HepG2 (cell line): Measurements from ENCODE around the gene ATP11C. TPM values are rescaled to one million over a fixed set of nuclear protein-coding genes. Genes with fewer than 3 reads are reported as not detected.

Experiments used
- ATAC-seq: fragments of 200-7000 bp; cut with Tn5 transposase; 3 replicates; pipeline ENCODE4 v1.9.1; 2020; ENCODE audit warnings: mild to moderate bottlenecking, moderate library complexity
- BruUV-seq: library from RNA; stranded (reverse); fragments of 400-500 nt; replicated peaks from 2 replicates; lab custom pipeline; 2021; lab: Mats Ljungman, UMichigan
- CTCF ChIA-PET: fragments of 300-600 bp; formaldehyde crosslinking; extraction: SDS; loops from one replicate; lab custom pipeline; 2021; ENCODE audit warnings: low total read pairs, inconsistent platforms, low intra/inter-chr PET ratio; lab: Yijun Ruan, JAX
- POLR2A ChIA-PET: fragments of 350-600 bp; sonication (Branson Sonifier 250); formaldehyde crosslinking; loops from one replicate; lab custom pipeline; 2020; ENCODE audit warnings: antibody characterized with exemption, inconsistent platforms; lab: Yijun Ruan, JAX
- DNase-seq: peaks from one replicate; pipeline ENCODE4 v3.0.0-alpha.2; 2015; ENCODE audit warnings: low spot score
- FAIRE-seq: peaks from 3 replicates; lab custom pipeline; 2011; peaks lifted over from hg19 to GRCh38; lab: Jason Lieb, UNC
- H2AFZ ChIP-seq: one replicate; pipeline ENCODE4 v1.6.1; 2011; ENCODE audit warnings: low read length, inconsistent platforms
- H3K27ac ChIP-seq: fragments of 300-600 bp; 3 replicates; pipeline ENCODE4 v1.8.0; 2011; ENCODE audit warnings: mixed run types, mild to moderate bottlenecking, mixed read lengths, low read length, inconsistent platforms; ENCODE audit not compliant: insufficient read depth; ENCODE audit errors: extremely low read length
- H3K27me3 ChIP-seq, 2 experiments: fragments of 200-600 bp in 1 of 2; 2 replicates in 1 of 2; 3 replicates in 1 of 2; pipeline versions ENCODE4 v1.6.0 to v1.8.0; 2011; ENCODE audit warnings: low read length in 2 of 2, mild to moderate bottlenecking in 2 of 2, moderate library complexity in 2 of 2, inconsistent platforms in 1 of 2; ENCODE audit not compliant: insufficient read depth in 2 of 2, control insufficient read depth in 1 of 2
- H3K36me3 ChIP-seq, 2 experiments: fragments of 200-600 bp in 1 of 2; replicated peaks in 1 of 2; 2 replicates in 1 of 2; 3 replicates in 1 of 2; pipeline versions ENCODE4 v1.5.1 to v1.8.0; 2011; ENCODE audit warnings: low read length in 2 of 2, inconsistent platforms in 1 of 2; ENCODE audit not compliant: insufficient read depth in 2 of 2, control insufficient read depth in 1 of 2
- H3K4me1 ChIP-seq: 2 replicates; pipeline ENCODE4 v1.5.1; 2012; ENCODE audit warnings: low read length, inconsistent platforms; ENCODE audit not compliant: insufficient read depth
- H3K4me2 ChIP-seq: 2 replicates; pipeline ENCODE4 v1.6.0; 2011; ENCODE audit warnings: low read depth, low read length, inconsistent platforms
- H3K4me3 ChIP-seq, 3 experiments: fragments of 200-600 bp in 1 of 3; sonication (generic), shearing (Covaris generic) in 1 of 3; replicated peaks in 1 of 3; 2 replicates each; pipeline ENCODE4 v1.5.1; 2011 to 2016; ENCODE audit warnings: low read length in 3 of 3, inconsistent platforms in 2 of 3, low read depth in 2 of 3, mild to moderate bottlenecking in 2 of 3, control low read depth in 1 of 3, mixed read lengths in 1 of 3; ENCODE audit not compliant: insufficient read depth in 1 of 3
- H3K79me2 ChIP-seq: one replicate; pipeline ENCODE4 v1.6.1; 2011; ENCODE audit warnings: low read length, inconsistent platforms; ENCODE audit not compliant: insufficient read depth
- H3K9ac ChIP-seq: 2 replicates; pipeline ENCODE4 v1.6.0; 2011; ENCODE audit warnings: mild to moderate bottlenecking, low read depth, low read length, inconsistent platforms; ENCODE audit not compliant: insufficient read depth
- H3K9me3 ChIP-seq: 2 replicates; pipeline ENCODE4 v1.5.1; 2012; ENCODE audit warnings: mild to moderate bottlenecking, low read length
- H4K20me1 ChIP-seq: 2 replicates; pipeline ENCODE4 v1.6.0; 2011; ENCODE audit warnings: inconsistent platforms, mild to moderate bottlenecking, low read length, moderate library complexity; ENCODE audit not compliant: insufficient read depth
- CBX1 ChIP-seq: IDR thresholded peaks from one replicate; pipeline ENCODE4 v1.6.1; 2016; ENCODE audit warnings: antibody characterized with exemption, low read depth
- DPF2 ChIP-seq: sonication (generic); formaldehyde crosslinking; IDR thresholded peaks from 2 replicates; pipeline ENCODE4 v1.4.0; 2020; ENCODE audit warnings: mild to moderate bottlenecking, low read depth, missing genetic modification reagents, borderline replicate concordance
- EEA1 ChIP-seq: sonication (generic); formaldehyde crosslinking; IDR thresholded peaks from 2 replicates; pipeline ENCODE4 v1.5.1; 2020; ENCODE audit warnings: mild to moderate bottlenecking, missing genetic modification reagents, borderline replicate concordance
- GTF2F1 ChIP-seq: fragments of 150-350 bp; IDR thresholded peaks from 2 replicates; pipeline ENCODE4 v1.6.1; 2014; ENCODE audit warnings: low read length
- KLF12 ChIP-seq: sonication (generic); formaldehyde crosslinking; IDR thresholded peaks from 2 replicates; pipeline ENCODE4 v1.4.0; 2020; ENCODE audit warnings: missing genetic modification reagents, borderline replicate concordance
- MXI1 ChIP-seq: IDR thresholded peaks from 3 replicates; pipeline ENCODE4 v1.6.1; 2012; ENCODE audit warnings: low read depth, low read length, inconsistent platforms, borderline replicate concordance
- NFYB ChIP-seq: sonication (generic); formaldehyde crosslinking; IDR thresholded peaks from 2 replicates; pipeline ENCODE4 v1.4.0; 2020; ENCODE audit warnings: missing genetic modification reagents
- NR2C2 ChIP-seq: sonication (generic); formaldehyde crosslinking; IDR thresholded peaks from 2 replicates; pipeline ENCODE4 v1.4.0; 2020; ENCODE audit warnings: missing genetic modification reagents, mild to moderate bottlenecking, moderate library complexity, borderline replicate concordance
- PHB2 ChIP-seq: fragments of 450-650 bp; IDR thresholded peaks from 2 replicates; pipeline ENCODE4 v1.6.1; 2018; ENCODE audit not compliant: partially characterized antibody
- RARG ChIP-seq: sonication (generic); formaldehyde crosslinking; IDR thresholded peaks from 2 replicates; pipeline ENCODE4 v1.4.0; 2020; ENCODE audit warnings: low read depth, mild to moderate bottlenecking, missing genetic modification reagents
- REPIN1 ChIP-seq: sonication (generic); formaldehyde crosslinking; IDR thresholded peaks from 2 replicates; pipeline ENCODE4 v1.8.0; 2022; ENCODE audit warnings: missing genetic modification reagents, low read depth, mild to moderate bottlenecking, borderline replicate concordance
- RFXANK ChIP-seq: IDR thresholded peaks from 2 replicates; pipeline ENCODE4 v1.6.1; 2016
- RXRA ChIP-seq: sonication (generic); formaldehyde crosslinking; IDR thresholded peaks from 2 replicates; pipeline ENCODE4 v1.5.1; 2020; ENCODE audit warnings: missing genetic modification reagents
- TBP ChIP-seq: sonication (generic); formaldehyde crosslinking; IDR thresholded peaks from 2 replicates; pipeline ENCODE4 v1.5.0; 2020; ENCODE audit warnings: missing genetic modification reagents
- ZNF160 ChIP-seq: sonication (generic); formaldehyde crosslinking; IDR thresholded peaks from 2 replicates; pipeline ENCODE4 v1.8.0; 2022; ENCODE audit warnings: mild to moderate bottlenecking, inconsistent platforms, missing genetic modification reagents
- ZNF562 ChIP-seq: sonication (generic); formaldehyde crosslinking; IDR thresholded peaks from 2 replicates; pipeline ENCODE4 v1.8.0; 2022; ENCODE audit warnings: missing genetic modification reagents, borderline replicate concordance
- ZNF563 ChIP-seq: sonication (generic); formaldehyde crosslinking; IDR thresholded peaks from 2 replicates; pipeline ENCODE4 v1.8.0; 2022; ENCODE audit warnings: mild to moderate bottlenecking, moderate library complexity, missing genetic modification reagents
- WGBS: methylation state at CpG from one replicate; pipeline ENCODE4 v1.1.6; 2017; ENCODE audit warnings: low lambda C conversion rate; 5-methylcytosine and 5-hydroxymethylcytosine counted together
- in situ Hi-C: cut with HindIII; loops from 2 replicates; pipeline ENCODE4 v1.10.0; 2017; ENCODE audit warnings: low pct_unique_long_range_greater_than_20kb; ENCODE audit not compliant: extremely low pct_ligation_motif_present
- intact Hi-C: fragments of 100-400 bp; cut with micrococcal nuclease; formaldehyde crosslinking; loops from one replicate; pipeline ENCODE4 v1.10.0; 2022; ENCODE audit not compliant: unreplicated experiment
- polyA plus RNA-seq, 8 experiments: library from polyadenylated mRNA; depleted of rRNA in 3 of 8; stranded (reverse) in 7 of 8; unstranded in 1 of 8; fragments of >200 nt; fragmentation: Illumina TruSeq in 4 of 8; extraction: Trizol in 4 of 8; gene quantifications; 2 replicates each; pipeline versions ENCODE4 v1.2.1 to v1.2.3, GENCODE V29; 2011 to 2016; ENCODE audit warnings: low read depth in 4 of 8, missing spikeins in 1 of 8, mixed read lengths in 1 of 8; ENCODE audit not compliant: insufficient read depth in 1 of 8
- total RNA-seq, 5 experiments: library from RNA; depleted of rRNA; stranded (reverse); fragments of >200 nt; fragmentation: Illumina TruSeq; extraction: Trizol; gene quantifications; 2 replicates each; pipeline ENCODE4 v1.2.3, GENCODE V29; 2016; ENCODE audit warnings: low read depth in 1 of 5
- TF ChIP-seq, protein P1 (sequence below): sonication (generic); formaldehyde crosslinking; IDR thresholded peaks from 2 replicates; pipeline ENCODE4 v1.5.0; 2020; ENCODE audit warnings: missing genetic modification reagents, mild to moderate bottlenecking, borderline replicate concordance
- TF ChIP-seq, protein P2 (sequence below): sonication (generic); formaldehyde crosslinking; IDR thresholded peaks from 2 replicates; pipeline ENCODE4 v1.4.0; 2020; ENCODE audit warnings: mild to moderate bottlenecking, missing genetic modification reagents
- TF ChIP-seq, protein P3 (sequence below): sonication (generic); formaldehyde crosslinking; IDR thresholded peaks from 2 replicates; pipeline ENCODE4 v1.4.0; 2020; ENCODE audit warnings: missing genetic modification reagents

The ATP11C gene
- total and polyA plus RNA-seq, 2 of the 13 experiments (the other 11 are each of a cell fraction or from before 2014, with no cell fraction given), result 8.5 to 16.9 TPM

DNA sequence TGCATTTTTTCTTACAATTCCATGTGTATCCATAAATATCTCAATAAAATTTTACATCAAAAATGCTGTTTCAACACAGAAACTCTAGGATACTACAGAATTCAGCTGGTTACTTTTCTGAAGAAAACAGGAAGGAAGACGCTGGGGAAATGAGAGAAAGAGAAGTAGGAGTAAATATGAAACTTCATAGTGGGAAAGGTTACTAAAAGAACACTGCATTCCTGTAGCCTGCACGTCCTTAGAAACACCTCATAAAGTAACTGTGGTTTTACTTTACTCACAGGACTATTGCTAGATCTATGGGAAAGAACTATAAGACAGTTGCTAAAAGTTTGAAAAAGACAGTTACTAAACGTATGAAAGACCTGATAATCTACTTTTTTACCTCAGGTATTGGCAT lies 23.1 kb downstream of the ATP11C start:
- intact Hi-C loops, result no loop called here
- ATAC-seq (no peak), FAIRE-seq (no peak), DNase-seq (no peak)
- no TSS peak for BruUV-seq
- no peak overlapping the region for H3K9ac ChIP-seq
- peaks cover 3% of the 10 kb centered on the region for H3K79me2 ChIP-seq
- TF ChIP-seq ZNF562 (no peak), GTF2F1 (no peak), NR2C2 (CRISPR knock-in tag) (no peak), REPIN1 (CRISPR knock-in tag) (no peak), TBP (CRISPR knock-in tag) (no peak), PHB2 (no peak), DPF2 (CRISPR knock-in tag) (no peak), NFYB (CRISPR knock-in tag) (no peak), RFXANK (CRISPR knock-in tag) (no peak), RARG (no peak), ZNF563 (no peak), RXRA (CRISPR knock-in tag) (no peak), EEA1 (CRISPR knock-in tag) (no peak), MXI1 (no peak), KLF12 (CRISPR knock-in tag) (no peak), ZNF160 (CRISPR knock-in tag) (no peak), CBX1 (no peak)
- TF ChIP-seq, protein P1, sequence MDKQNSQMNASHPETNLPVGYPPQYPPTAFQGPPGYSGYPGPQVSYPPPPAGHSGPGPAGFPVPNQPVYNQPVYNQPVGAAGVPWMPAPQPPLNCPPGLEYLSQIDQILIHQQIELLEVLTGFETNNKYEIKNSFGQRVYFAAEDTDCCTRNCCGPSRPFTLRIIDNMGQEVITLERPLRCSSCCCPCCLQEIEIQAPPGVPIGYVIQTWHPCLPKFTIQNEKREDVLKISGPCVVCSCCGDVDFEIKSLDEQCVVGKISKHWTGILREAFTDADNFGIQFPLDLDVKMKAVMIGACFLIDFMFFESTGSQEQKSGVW (CRISPR knock-in tag), result no peak
- TF ChIP-seq, protein P2, sequence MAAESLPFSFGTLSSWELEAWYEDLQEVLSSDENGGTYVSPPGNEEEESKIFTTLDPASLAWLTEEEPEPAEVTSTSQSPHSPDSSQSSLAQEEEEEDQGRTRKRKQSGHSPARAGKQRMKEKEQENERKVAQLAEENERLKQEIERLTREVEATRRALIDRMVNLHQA (CRISPR knock-in tag), result no peak
- TF ChIP-seq, protein P3, sequence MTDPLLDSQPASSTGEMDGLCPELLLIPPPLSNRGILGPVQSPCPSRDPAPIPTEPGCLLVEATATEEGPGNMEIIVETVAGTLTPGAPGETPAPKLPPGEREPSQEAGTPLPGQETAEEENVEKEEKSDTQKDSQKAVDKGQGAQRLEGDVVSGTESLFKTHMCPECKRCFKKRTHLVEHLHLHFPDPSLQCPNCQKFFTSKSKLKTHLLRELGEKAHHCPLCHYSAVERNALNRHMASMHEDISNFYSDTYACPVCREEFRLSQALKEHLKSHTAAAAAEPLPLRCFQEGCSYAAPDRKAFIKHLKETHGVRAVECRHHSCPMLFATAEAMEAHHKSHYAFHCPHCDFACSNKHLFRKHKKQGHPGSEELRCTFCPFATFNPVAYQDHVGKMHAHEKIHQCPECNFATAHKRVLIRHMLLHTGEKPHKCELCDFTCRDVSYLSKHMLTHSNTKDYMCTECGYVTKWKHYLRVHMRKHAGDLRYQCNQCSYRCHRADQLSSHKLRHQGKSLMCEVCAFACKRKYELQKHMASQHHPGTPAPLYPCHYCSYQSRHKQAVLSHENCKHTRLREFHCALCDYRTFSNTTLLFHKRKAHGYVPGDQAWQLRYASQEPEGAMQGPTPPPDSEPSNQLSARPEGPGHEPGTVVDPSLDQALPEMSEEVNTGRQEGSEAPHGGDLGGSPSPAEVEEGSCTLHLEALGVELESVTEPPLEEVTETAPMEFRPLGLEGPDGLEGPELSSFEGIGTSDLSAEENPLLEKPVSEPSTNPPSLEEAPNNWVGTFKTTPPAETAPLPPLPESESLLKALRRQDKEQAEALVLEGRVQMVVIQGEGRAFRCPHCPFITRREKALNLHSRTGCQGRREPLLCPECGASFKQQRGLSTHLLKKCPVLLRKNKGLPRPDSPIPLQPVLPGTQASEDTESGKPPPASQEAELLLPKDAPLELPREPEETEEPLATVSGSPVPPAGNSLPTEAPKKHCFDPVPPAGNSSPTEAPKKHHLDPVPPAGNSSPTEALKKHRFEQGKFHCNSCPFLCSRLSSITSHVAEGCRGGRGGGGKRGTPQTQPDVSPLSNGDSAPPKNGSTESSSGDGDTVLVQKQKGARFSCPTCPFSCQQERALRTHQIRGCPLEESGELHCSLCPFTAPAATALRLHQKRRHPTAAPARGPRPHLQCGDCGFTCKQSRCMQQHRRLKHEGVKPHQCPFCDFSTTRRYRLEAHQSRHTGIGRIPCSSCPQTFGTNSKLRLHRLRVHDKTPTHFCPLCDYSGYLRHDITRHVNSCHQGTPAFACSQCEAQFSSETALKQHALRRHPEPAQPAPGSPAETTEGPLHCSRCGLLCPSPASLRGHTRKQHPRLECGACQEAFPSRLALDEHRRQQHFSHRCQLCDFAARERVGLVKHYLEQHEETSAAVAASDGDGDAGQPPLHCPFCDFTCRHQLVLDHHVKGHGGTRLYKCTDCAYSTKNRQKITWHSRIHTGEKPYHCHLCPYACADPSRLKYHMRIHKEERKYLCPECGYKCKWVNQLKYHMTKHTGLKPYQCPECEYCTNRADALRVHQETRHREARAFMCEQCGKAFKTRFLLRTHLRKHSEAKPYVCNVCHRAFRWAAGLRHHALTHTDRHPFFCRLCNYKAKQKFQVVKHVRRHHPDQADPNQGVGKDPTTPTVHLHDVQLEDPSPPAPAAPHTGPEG (CRISPR knock-in tag), result no peak
- no peak overlapping the region for H3K27ac ChIP-seq
- WGBS, result 94% methylated on average over 3 of the region's 3 CpGs
- no peaks in the 10 kb centered on the region for H4K20me1 ChIP-seq
- H3K4me1 ChIP-seq, result no peaks in the 10 kb centered on the region
- H2AFZ ChIP-seq, result no peak overlapping the region
- H3K4me3 ChIP-seq, result no peak overlapping the region
- no peaks in the 10 kb centered on the region for H3K36me3 ChIP-seq
- H3K27me3 ChIP-seq, result no peaks in the 10 kb centered on the region
- ChIA-PET CTCF (no interaction called here), POLR2A (no interaction called here)
- in situ Hi-C loops, result no loop called here
- H3K4me2 ChIP-seq, result no peak overlapping the region
- H3K9me3 ChIP-seq, result no peaks in the 10 kb centered on the region
